HG02973 (cell line): ENCODE data around the gene INPP4B.

Experiments used
- ATAC-seq: cut with Tn5 transposase; IDR thresholded peaks from one replicate; pipeline ENCODE4 v1.9.1; 2021; ENCODE audit warnings: moderate library complexity; ENCODE audit not compliant: unreplicated experiment

INPP4B gene

GRCh38 chr4:142168181-142168580, 677.9 kb downstream of the INPP4B start:
- no peak for ATAC-seq

DNA sequence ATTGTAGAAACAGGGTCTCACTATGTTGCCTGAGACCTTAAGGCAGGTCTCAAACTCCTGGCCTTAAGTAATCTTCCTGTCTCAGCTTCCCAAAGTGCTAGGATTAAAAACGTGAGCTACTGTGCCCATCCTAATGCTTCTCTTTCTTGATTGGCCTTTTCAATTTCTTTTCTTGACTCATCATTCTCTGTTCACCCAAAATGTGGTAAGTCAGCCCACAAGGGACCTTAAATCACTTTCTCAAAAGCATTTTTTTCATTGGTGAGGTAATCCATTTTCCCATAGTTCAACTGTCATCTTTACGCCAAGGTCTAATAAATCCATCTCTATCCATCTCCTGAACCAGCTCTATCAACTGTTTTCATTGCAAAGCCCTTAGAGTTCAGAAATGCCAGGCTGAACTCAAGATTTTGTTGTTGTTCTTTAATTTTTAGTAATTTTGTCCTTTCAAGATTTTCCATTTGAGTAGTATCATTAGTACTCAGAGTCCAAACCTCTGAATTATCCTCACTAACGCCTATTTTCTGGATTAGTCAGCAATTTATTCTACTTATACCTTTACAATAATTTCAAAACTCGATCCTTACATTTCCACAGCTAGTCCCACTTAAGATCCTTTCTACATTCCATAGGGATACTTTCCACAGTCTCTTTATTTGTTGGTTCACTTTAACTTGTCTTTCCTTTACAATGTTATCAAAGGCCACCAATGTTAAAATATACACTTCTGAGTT, 681.2 kb downstream of the INPP4B start:
- no peak for ATAC-seq

- no peak for ATAC-seq
Observed at GRCh38 chr4:142161086-142161485, 685.0 kb downstream of the INPP4B start.

- no peak for ATAC-seq
Observed at GRCh38 chr4:142160509-142160908, 685.6 kb downstream of the INPP4B start.

DNA sequence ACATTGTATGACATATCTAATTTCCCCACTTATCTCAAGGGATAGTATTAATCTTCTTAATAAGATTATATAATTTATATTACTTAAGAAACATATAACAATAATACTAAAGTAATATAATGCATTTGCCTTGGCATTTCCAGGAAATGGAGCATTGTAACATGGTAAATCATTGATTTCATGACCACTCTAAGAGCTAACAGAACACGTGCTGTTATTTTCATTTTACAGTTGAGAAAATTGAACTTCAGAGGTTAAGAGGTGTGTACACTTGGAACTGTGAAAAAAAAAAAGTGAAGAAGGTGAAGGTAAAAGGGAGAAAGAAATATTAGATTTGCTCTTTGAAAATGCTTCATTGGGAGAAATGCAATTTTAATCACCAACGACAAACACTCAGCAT, 687.1 kb downstream of the INPP4B start:
- ATAC-seq, result no peak

GRCh38 chr4:142156256-142156655, 689.8 kb downstream of the INPP4B start:
- no peak for ATAC-seq

DNA sequence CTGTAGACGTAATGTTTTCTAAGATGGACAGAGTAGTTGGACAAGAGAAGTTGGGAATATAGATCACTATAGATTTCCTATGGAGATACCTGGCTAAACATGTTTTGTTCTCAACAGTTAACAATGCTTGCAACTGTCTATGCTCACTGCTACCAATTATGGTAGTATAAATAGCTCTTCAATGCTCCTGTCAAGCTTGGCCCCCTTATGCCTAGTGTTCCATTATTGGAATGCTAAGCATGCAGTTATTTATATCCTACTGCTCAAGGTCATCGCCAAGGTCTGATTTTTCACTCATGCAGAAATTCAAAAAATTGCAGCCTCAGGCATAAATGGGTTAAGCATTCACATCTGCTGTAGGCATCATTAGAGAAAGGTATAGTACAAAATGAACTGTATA, 690.8 kb downstream of the INPP4B start:
- no peak for ATAC-seq

DNA sequence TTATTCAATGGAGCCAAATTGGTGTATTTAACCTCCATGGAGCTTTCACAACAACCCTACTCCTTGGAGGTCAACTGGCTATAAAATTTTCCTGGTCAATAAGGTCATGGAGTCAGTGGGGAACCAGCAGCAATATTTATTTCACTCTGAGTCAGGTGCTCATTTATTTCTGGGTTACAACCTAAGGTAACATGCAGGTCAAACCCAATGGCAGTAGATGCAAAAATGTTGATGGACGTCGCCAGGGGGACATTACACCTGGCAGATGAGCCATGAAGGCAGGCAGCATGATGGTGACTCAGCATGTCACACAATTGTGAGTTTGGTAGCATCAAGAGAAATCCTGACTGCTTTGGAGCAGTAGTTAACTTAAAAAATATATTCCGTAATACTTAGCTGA, 695.6 kb downstream of the INPP4B start:
- no peak for ATAC-seq

- no peak for ATAC-seq
Observed at GRCh38 chr4:142144813-142145212, 701.3 kb downstream of the INPP4B start.

DNA sequence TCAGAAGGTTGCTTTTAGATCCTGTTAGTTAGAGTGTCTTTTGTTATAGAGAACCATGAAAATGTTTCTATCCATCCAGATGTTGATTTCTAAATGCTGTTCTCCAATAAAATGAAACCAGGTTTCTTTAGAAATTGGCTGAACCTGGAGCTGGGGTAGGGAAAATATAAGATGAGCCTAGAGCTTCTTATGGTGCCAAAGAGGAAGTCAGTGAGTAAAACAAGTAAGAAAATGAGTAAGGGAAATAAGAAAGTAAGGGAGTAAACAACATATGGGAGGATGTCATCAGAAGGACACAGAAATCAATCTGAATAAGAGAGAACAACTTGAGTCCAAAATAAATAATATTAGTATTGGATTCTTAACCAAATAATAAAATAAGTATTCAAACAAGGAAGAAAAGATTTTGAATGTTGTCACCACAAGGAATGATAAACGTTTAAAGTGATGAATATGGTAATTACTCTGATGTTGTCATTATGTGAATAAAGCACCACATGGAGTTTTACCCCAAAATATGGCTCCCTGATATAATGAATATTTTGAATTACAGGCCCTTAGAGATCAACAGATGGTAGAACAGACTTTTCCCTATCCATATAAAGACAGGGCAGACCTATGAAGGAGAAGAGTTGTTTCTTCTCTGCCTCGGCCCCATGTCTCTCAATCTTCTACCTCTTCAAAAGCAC, 703.6 kb downstream of the INPP4B start:
- ATAC-seq, result no peak

DNA sequence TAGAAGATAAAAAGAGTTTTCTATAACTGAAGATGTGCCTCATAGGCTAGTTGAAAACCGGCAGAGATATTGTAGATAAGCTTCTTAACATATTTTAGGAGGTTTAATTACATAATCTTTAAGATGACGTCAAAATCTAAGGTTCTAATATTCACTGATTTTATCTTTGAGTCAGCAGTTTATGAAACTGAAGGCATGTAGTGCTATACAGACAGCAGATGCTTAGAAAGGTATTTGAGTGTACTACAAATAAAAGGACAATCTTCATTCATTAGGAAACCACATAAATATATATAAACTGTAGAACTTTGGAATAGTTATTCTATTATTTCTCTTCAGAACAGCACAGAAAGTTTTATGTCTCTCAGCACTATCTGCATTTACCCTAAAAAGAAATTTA, 704.9 kb downstream of the INPP4B start:
- no peak for ATAC-seq

DNA sequence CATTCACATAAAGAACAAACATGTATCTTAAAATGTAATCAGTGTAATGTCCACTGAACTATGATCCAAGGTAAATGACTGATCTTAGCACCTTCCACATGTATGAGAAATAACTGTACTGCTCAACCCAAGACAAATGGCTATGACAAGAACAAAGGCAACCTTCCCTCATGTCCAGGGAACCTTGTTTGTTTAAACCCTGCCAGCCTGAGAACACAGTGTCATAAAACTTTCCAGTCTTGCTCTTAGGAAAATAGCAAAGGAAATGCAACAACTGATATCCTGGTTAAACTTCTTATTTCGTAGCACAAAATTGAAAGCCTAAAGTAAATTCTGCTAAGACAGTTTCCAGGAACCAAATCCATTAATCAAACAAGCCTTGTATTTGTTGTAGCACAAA, 715.4 kb downstream of the INPP4B start:
- no peak for ATAC-seq

DNA sequence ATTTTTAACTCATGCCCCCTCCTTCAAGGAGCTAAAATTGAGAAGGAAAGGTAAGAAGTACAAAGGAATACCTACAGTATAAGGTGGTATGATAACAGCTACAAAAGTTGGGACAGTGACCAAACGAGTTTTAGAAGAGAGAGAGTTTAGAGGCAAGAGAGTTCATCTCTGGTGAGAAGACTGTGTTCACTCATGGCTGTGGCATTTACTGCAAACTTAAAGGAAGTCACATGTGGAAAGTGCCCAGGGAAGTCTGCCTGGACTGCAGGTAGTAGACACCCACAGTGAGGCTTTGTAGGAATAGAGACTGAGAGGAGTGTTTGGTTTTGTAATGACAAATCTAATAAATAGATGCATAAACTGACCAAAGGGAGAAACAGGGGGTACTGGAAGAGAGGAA, 716.2 kb downstream of the INPP4B start:
- ATAC-seq, result no peak

- ATAC-seq, result no peak
Observed at GRCh38 chr4:142129473-142129872, 716.6 kb downstream of the INPP4B start.

DNA sequence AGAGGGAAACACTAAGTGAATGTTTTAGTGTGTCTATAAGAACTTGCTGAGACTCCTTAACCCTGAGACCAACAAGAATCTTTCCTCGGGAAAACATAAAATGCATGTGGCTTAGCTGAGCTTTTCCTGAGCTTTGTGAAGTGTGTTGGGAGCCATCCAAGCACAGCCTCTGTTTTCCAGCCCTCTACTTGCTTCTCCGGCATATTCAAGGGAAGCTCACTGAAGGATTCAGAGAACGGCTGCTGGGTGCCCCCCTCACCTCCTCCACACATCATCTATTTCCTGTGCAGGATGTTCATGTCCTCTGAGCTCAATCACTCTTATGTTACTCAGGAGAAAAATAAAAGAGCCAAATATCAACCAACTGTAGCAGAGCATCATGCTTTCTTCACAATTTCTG, 717.6 kb downstream of the INPP4B start:
- no peak for ATAC-seq

DNA sequence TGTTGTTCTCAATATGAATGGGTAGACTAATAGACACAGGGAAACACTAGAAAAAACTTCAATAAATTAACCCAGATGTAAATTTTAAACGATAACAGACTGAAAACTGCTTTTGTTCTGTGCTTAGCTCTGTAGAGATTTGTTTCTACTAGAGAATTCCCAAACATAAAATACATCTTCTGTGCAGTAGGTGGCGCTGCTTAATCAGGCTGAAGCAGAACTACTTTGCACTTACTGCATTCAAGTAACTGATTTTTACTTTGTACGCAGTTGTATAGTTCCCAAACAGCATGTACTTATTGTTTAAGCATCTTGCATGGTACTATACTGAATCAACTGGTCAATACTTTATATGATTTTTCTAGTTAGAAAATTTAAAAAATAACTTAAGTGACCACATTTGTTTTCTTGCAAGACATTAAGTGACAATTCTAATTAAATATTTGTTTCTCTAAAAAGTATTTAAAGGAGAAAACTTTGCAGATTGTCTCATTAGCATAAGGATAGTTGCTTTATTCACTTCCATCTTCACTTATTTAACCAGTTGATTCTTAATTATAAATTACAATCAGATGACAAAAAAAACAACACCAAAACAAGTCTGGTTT, 719.1 kb downstream of the INPP4B start:
- peak; percentile 66 for ATAC-seq

- no peak for ATAC-seq
Observed at GRCh38 chr4:142124874-142125273, 721.2 kb downstream of the INPP4B start.

- no peak for ATAC-seq
Observed at GRCh38 chr4:142121448-142122350, 724.4 kb downstream of the INPP4B start.

DNA sequence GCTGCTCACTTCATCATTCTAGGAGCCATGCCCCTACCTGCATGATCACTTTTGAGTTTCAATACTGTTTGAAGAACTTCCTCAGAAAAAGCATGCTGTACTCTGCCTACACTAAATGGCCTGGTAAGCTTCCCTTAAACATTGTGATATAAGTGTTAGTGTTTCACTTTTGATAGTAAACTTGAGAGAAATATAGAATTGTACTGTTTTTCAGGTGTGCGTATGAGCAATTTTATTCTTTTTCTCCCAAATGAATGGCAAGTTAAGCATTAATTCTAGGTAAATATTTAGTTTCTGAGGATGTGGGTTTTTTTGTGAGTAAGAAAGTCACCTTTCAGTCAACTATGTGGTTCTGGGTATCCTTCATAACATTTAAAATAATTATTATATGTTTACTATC, 725.2 kb downstream of the INPP4B start:
- peak; percentile 74 for ATAC-seq

GRCh38 chr4:142112451-142112850, 733.6 kb downstream of the INPP4B start:
- ATAC-seq, result no peak

DNA sequence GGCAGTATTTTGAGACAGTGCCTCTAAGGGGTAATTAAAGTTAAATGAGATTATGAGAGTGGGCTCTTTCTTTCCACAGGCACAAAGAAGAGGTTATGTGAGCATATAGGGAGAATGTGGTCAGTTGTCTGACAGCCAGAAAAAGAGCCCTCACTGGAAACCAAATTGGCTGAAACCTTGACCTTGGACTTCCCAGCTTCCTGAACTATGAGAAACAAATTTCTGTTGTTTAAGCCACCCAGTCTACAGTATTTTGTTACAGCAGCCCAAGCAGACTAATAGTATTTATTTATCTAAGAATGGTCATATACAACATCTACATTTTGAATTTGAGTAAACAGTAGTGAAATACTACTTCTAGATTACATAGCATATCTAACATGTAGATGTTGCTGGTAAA, 736.0 kb downstream of the INPP4B start:
- no peak for ATAC-seq
